ENCODE data around the gene PLXNA3. TPM values are rescaled to one million over a fixed set of nuclear protein-coding genes. Genes with fewer than 3 reads are reported as not detected.

The PLXNA3 gene
- total RNA-seq, 1 experiment from 2014 or later: 128 TPM

GRCh38 chrX:154436983-154437752 is 20.9 kb upstream of the PLXNA3 start, which contains the start of gene GDI1:
Gene GDI1 (plus strand): TSS chrX:154437154. CDS start chrX:154437255, 101 bp downstream.
- no peaks in the 10 kb centered on the region for H3K9me3 ChIP-seq (ENCODE audit: control insufficient read depth, insufficient read depth, low read depth, low read length)
- ChIA-PET CTCF (no interaction called here), POLR2A (no interaction called here)
- TF ChIP-seq SIN3A (IDR thresholded peaks at IDR 0.05; ENCODE audit: borderline replicate concordance, insufficient read depth, low read depth, low read length): peak; percentile 68; the same call in 1 of the 2 replicates
- TF ChIP-seq, protein P1, sequence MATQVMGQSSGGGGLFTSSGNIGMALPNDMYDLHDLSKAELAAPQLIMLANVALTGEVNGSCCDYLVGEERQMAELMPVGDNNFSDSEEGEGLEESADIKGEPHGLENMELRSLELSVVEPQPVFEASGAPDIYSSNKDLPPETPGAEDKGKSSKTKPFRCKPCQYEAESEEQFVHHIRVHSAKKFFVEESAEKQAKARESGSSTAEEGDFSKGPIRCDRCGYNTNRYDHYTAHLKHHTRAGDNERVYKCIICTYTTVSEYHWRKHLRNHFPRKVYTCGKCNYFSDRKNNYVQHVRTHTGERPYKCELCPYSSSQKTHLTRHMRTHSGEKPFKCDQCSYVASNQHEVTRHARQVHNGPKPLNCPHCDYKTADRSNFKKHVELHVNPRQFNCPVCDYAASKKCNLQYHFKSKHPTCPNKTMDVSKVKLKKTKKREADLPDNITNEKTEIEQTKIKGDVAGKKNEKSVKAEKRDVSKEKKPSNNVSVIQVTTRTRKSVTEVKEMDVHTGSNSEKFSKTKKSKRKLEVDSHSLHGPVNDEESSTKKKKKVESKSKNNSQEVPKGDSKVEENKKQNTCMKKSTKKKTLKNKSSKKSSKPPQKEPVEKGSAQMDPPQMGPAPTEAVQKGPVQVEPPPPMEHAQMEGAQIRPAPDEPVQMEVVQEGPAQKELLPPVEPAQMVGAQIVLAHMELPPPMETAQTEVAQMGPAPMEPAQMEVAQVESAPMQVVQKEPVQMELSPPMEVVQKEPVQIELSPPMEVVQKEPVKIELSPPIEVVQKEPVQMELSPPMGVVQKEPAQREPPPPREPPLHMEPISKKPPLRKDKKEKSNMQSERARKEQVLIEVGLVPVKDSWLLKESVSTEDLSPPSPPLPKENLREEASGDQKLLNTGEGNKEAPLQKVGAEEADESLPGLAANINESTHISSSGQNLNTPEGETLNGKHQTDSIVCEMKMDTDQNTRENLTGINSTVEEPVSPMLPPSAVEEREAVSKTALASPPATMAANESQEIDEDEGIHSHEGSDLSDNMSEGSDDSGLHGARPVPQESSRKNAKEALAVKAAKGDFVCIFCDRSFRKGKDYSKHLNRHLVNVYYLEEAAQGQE (IDR thresholded peaks at IDR 0.05; ENCODE audit: insufficient read depth in 1 of 2, low read depth in 2 of 2, low read length in 1 of 2): no peak
- DNase-seq (ENCODE audit: low read depth, low spot score) (no peak), ATAC-seq (peak; percentile 75)
- no TSS peak for BruUV-seq (replicated peaks)
- no peaks in the 10 kb centered on the region for H3K27me3 ChIP-seq (ENCODE audit: control insufficient read depth, insufficient read depth, low read length)
- no peaks in the 10 kb centered on the region; the same call in 1 of the 2 replicates for H3K36me3 ChIP-seq (ENCODE audit: control insufficient read depth, insufficient read depth, low read length)
- H3K4me1 ChIP-seq (ENCODE audit: control insufficient read depth, insufficient read depth, low read length): peaks cover 12% of the 10 kb centered on the region
- in situ Hi-C loops (cut with HindIII; ENCODE audit: low pct_unique_long_range_greater_than_20kb, low sequenced_read_pairs): no loop called here
- H3K27ac ChIP-seq (ENCODE audit: low read length): peak within 1 kb of the TSS; percentile 93
- intact Hi-C loops (cut with micrococcal nuclease; ENCODE audit: unreplicated experiment): no loop called here
- H3K4me3 ChIP-seq (ENCODE audit: low read depth in 2 of 2, low read length in 2 of 2): peak within 1 kb of the TSS; percentile 87 to 90

GRCh38 chrX:154437971-154438893 is 19.8 kb upstream of the PLXNA3 start:
- TF ChIP-seq POLR2AphosphoS5 (IDR thresholded peaks at IDR 0.05; ENCODE audit: low read depth, low read length) (no peak), CTCF (IDR thresholded peaks at IDR 0.05) (no peak), TCF7L2 (IDR thresholded peaks at IDR 0.05; ENCODE audit: low read depth, low read length) (no peak), SIN3A (IDR thresholded peaks at IDR 0.05; ENCODE audit: borderline replicate concordance, insufficient read depth, low read depth, low read length) (0 out of 2 replicates have a peak, but pooled peaks have one; percentile 10)
- TF ChIP-seq, protein P1 (IDR thresholded peaks at IDR 0.05; ENCODE audit: insufficient read depth in 1 of 2, low read depth in 2 of 2, low read length in 1 of 2): peak in 1 of 2 experiments; percentile 18; a peak in 1 of 4 replicates
- Histone ChIP-seq H3K27me3 (ENCODE audit: control insufficient read depth, insufficient read depth, low read length) (no peaks in the 10 kb centered on the region), H3K4me3 (ENCODE audit: low read depth in 2 of 2, low read length in 2 of 2) (peak overlapping the region; percentile 87 to 90), H3K4me1 (ENCODE audit: control insufficient read depth, insufficient read depth, low read length) (peaks cover 22% of the 10 kb centered on the region), H3K9me3 (ENCODE audit: control insufficient read depth, insufficient read depth, low read depth, low read length) (no peaks in the 10 kb centered on the region), H3K36me3 (ENCODE audit: control insufficient read depth, insufficient read depth, low read length) (no peaks in the 10 kb centered on the region), H3K27ac (ENCODE audit: low read length) (peak overlapping the region; percentile 93)
- in situ Hi-C loops (cut with HindIII; ENCODE audit: low pct_unique_long_range_greater_than_20kb, low sequenced_read_pairs): no loop called here
- TSS peak; percentile 24 for BruUV-seq (replicated peaks)
- CTCF ChIA-PET: interaction anchor here (0.5 kb wide), 1 partner anchor 8 kb away, joined by 5 read pairs; no protein-coding TSS in a partner anchor
- intact Hi-C loops (cut with micrococcal nuclease; ENCODE audit: unreplicated experiment): no loop called here
- POLR2A ChIA-PET: no interaction called here
- ATAC-seq (no peak), DNase-seq (ENCODE audit: low read depth, low spot score) (no peak)

All from Panc1 (cell line).